ENCODE data around the gene H3-3A.

GRCh38 chr1:226100436-226101391, 38.2 kb downstream of the H3-3A start:
- TF ChIP-seq SPI1 (IDR thresholded peaks at IDR 0.05; ENCODE audit: borderline replicate concordance, insufficient read depth, low read depth, low read length) (no peak), RCOR1 (conservative IDR thresholded peaks at IDR 0.05; ENCODE audit: low read depth, low read length) (no peak), BHLHE40 (IDR thresholded peaks at IDR 0.05; ENCODE audit: borderline replicate concordance in 1 of 2, low read depth in 2 of 2, low read length in 1 of 2) (no peak), HCFC1 (IDR thresholded peaks at IDR 0.05; ENCODE audit: low read length) (no peak), CHD2 (IDR thresholded peaks at IDR 0.05; ENCODE audit: borderline replicate concordance, low read depth, low read length) (no peak), ZZZ3 (IDR thresholded peaks at IDR 0.05; ENCODE audit: control insufficient read depth, insufficient read length, low read depth) (no peak), NR2C2 (IDR thresholded peaks at IDR 0.05; ENCODE audit: borderline replicate concordance, control insufficient read depth, insufficient read length, low read depth) (no peak)

Data from GM12878 (cell line).